ENCODE data around the gene LCN1.

LCN1 gene

GRCh38 chr9:135490166-135490870 lies 30.9 kb upstream of the LCN1 start:
- Histone ChIP-seq H3K4me3 (replicated peaks; ENCODE audit: insufficient read depth, low read length) (no peak overlapping the region), H3K27me3 (ENCODE audit: insufficient read depth, poor library complexity, severe bottlenecking) (no peaks in the 10 kb centered on the region), H3K27ac (replicated peaks) (no peak overlapping the region)
- DNase-seq (ENCODE audit: low read depth in 1 of 2, low spot score in 1 of 2) = no peak
- TF ChIP-seq SPI1 (IDR thresholded peaks at IDR 0.05; ENCODE audit: borderline replicate concordance, low read depth) = no peak
- TF ChIP-seq POLR2AphosphoS5 (IDR thresholded peaks at IDR 0.05; ENCODE audit: low read depth) = no peak

DNA sequence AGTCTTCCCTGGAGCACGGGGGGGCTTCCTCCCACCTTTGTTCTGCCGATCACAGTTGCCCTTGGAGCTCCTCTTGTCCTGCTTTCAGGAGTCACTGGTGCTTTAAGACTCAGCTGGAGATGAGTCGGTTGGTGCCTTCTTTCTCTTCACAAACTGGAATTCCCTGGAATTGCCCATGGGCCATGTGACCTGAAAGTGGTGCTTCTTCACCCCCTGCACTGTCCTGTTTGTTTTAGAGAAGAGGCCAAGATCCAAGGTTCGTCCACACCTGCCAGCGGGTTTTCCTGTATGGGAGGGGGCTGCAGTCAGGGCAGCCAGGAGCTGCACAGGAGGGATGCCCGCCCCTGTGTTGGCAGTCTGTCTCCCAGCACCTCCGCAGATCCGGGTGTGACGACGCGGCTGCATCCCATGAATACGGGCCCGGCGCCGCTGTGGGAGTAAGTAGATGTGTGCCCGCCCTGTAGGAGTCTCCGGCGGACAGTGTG lies 30.2 kb upstream of the LCN1 start:
- TF ChIP-seq SPI1 (IDR thresholded peaks at IDR 0.05; ENCODE audit: borderline replicate concordance, low read depth) = no peak
- TF ChIP-seq, protein P1, sequence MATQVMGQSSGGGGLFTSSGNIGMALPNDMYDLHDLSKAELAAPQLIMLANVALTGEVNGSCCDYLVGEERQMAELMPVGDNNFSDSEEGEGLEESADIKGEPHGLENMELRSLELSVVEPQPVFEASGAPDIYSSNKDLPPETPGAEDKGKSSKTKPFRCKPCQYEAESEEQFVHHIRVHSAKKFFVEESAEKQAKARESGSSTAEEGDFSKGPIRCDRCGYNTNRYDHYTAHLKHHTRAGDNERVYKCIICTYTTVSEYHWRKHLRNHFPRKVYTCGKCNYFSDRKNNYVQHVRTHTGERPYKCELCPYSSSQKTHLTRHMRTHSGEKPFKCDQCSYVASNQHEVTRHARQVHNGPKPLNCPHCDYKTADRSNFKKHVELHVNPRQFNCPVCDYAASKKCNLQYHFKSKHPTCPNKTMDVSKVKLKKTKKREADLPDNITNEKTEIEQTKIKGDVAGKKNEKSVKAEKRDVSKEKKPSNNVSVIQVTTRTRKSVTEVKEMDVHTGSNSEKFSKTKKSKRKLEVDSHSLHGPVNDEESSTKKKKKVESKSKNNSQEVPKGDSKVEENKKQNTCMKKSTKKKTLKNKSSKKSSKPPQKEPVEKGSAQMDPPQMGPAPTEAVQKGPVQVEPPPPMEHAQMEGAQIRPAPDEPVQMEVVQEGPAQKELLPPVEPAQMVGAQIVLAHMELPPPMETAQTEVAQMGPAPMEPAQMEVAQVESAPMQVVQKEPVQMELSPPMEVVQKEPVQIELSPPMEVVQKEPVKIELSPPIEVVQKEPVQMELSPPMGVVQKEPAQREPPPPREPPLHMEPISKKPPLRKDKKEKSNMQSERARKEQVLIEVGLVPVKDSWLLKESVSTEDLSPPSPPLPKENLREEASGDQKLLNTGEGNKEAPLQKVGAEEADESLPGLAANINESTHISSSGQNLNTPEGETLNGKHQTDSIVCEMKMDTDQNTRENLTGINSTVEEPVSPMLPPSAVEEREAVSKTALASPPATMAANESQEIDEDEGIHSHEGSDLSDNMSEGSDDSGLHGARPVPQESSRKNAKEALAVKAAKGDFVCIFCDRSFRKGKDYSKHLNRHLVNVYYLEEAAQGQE (IDR thresholded peaks at IDR 0.05; ENCODE audit: insufficient replicate concordance, low read depth) = no peak
- TF ChIP-seq, protein P2, sequence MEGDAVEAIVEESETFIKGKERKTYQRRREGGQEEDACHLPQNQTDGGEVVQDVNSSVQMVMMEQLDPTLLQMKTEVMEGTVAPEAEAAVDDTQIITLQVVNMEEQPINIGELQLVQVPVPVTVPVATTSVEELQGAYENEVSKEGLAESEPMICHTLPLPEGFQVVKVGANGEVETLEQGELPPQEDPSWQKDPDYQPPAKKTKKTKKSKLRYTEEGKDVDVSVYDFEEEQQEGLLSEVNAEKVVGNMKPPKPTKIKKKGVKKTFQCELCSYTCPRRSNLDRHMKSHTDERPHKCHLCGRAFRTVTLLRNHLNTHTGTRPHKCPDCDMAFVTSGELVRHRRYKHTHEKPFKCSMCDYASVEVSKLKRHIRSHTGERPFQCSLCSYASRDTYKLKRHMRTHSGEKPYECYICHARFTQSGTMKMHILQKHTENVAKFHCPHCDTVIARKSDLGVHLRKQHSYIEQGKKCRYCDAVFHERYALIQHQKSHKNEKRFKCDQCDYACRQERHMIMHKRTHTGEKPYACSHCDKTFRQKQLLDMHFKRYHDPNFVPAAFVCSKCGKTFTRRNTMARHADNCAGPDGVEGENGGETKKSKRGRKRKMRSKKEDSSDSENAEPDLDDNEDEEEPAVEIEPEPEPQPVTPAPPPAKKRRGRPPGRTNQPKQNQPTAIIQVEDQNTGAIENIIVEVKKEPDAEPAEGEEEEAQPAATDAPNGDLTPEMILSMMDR (IDR thresholded peaks at IDR 0.05; ENCODE audit: insufficient read depth, low read length) = no peak
- TF ChIP-seq GABPA (IDR thresholded peaks at IDR 0.05; ENCODE audit: low read depth) = no peak
- no peak for TF ChIP-seq POLR2AphosphoS5 (IDR thresholded peaks at IDR 0.05; ENCODE audit: low read depth)
- H3K27me3 ChIP-seq (ENCODE audit: insufficient read depth, poor library complexity, severe bottlenecking) = no peaks in the 10 kb centered on the region
- no peak overlapping the region for H3K27ac ChIP-seq (replicated peaks)
- DNase-seq (ENCODE audit: low read depth in 1 of 2, low spot score in 1 of 2) = no peak
- no peak overlapping the region for H3K4me3 ChIP-seq (replicated peaks; ENCODE audit: insufficient read depth, low read length)

GRCh38 chr9:135491764-135492163 lies 29.5 kb upstream of the LCN1 start:
- no peaks in the 10 kb centered on the region for H3K27me3 ChIP-seq (ENCODE audit: insufficient read depth, poor library complexity, severe bottlenecking)
- no peak overlapping the region for H3K4me3 ChIP-seq (replicated peaks; ENCODE audit: insufficient read depth, low read length)
- TF ChIP-seq, protein P2 (IDR thresholded peaks at IDR 0.05; ENCODE audit: insufficient read depth, low read length) = no peak
- TF ChIP-seq GABPA (IDR thresholded peaks at IDR 0.05; ENCODE audit: low read depth) (no peak), SPI1 (IDR thresholded peaks at IDR 0.05; ENCODE audit: borderline replicate concordance, low read depth) (no peak), POLR2AphosphoS5 (IDR thresholded peaks at IDR 0.05; ENCODE audit: low read depth) (no peak)
- TF ChIP-seq, protein P1 (IDR thresholded peaks at IDR 0.05; ENCODE audit: insufficient replicate concordance, low read depth) = no peak
- H3K27ac ChIP-seq (replicated peaks) = no peak overlapping the region
- no peak for DNase-seq (ENCODE audit: low read depth in 1 of 2, low spot score in 1 of 2)

- TF ChIP-seq SPI1 (IDR thresholded peaks at IDR 0.05; ENCODE audit: borderline replicate concordance, low read depth) (no peak), POLR2AphosphoS5 (IDR thresholded peaks at IDR 0.05; ENCODE audit: low read depth) (no peak), GABPA (IDR thresholded peaks at IDR 0.05; ENCODE audit: low read depth) (no peak)
- TF ChIP-seq, protein P2 (IDR thresholded peaks at IDR 0.05; ENCODE audit: insufficient read depth, low read length) = no peak
- TF ChIP-seq, protein P1 (IDR thresholded peaks at IDR 0.05; ENCODE audit: insufficient replicate concordance, low read depth) = no peak
- no peaks in the 10 kb centered on the region for H3K27me3 ChIP-seq (ENCODE audit: insufficient read depth, poor library complexity, severe bottlenecking)
- H3K4me3 ChIP-seq (replicated peaks; ENCODE audit: insufficient read depth, low read length) = no peak overlapping the region
- DNase-seq (ENCODE audit: low read depth in 1 of 2, low spot score in 1 of 2) = no peak
- H3K27ac ChIP-seq (replicated peaks) = no peak overlapping the region
These were observed 28.2 kb upstream of the LCN1 start for GRCh38 chr9:135492886-135493669.

Measured in HL-60 (cell line).